H1 (cell line): Measurements from ENCODE around the gene TLE3. TPM values are rescaled to one million over a fixed set of nuclear protein-coding genes. Genes with fewer than 3 reads are reported as not detected.
A peak's percentile ranks its signal among the peaks of the same experiment; 100 is the strongest.

ENCODE experiments used
- CTCF ChIA-PET: fragments of 300-600 bp; sonication (Branson Sonifier 250); formaldehyde crosslinking; loops from one replicate; lab custom pipeline; 2021; ENCODE audit not compliant: partially characterized antibody; lab: Charles Lee
- POLR2A ChIA-PET: fragments of 300-600 bp; sonication (Branson Sonifier 250); formaldehyde crosslinking; loops from one replicate; lab custom pipeline; 2021; ENCODE audit warnings: inconsistent platforms; ENCODE audit not compliant: partially characterized antibody; lab: Charles Lee
- DNase-seq, 2 experiments: peaks; one replicate each; pipeline versions ENCODE4 v3.0.0 to v3.0.0-alpha.2; 2010 to 2022; ENCODE audit warnings: low spot score in 2 of 2, low read depth in 1 of 2, mixed read lengths in 1 of 2
- FAIRE-seq: peaks from 2 replicates; lab custom pipeline; 2011; peaks lifted over from hg19 to GRCh38; lab: Jason Lieb, UNC
- H2AFZ ChIP-seq: 2 replicates; pipeline ENCODE4 v1.8.1; 2012; ENCODE audit warnings: low read length, inconsistent platforms
- H2AK5ac ChIP-seq: 2 replicates; pipeline ENCODE4 v1.6.1; 2013; ENCODE audit warnings: low read depth, low read length
- H2BK120ac ChIP-seq: replicated peaks from 2 replicates; pipeline ENCODE3; 2013; ENCODE audit warnings: low read depth, low read length, inconsistent platforms
- H2BK12ac ChIP-seq: 2 replicates; pipeline ENCODE4 v1.6.1; 2013; ENCODE audit warnings: low read depth, low read length
- H2BK15ac ChIP-seq: 2 replicates; pipeline ENCODE4 v1.6.1; 2013; ENCODE audit warnings: low read length
- H2BK20ac ChIP-seq: 2 replicates; pipeline ENCODE4 v1.6.1; 2013; ENCODE audit warnings: low read length
- H2BK5ac ChIP-seq: 2 replicates; pipeline ENCODE4 v1.6.1; 2013; ENCODE audit warnings: low read depth, low read length
- H3K14ac ChIP-seq: 2 replicates; pipeline ENCODE4 v1.6.1; 2013; ENCODE audit warnings: inconsistent platforms; ENCODE audit not compliant: insufficient read length
- H3K18ac ChIP-seq: 2 replicates; pipeline ENCODE4 v1.6.1; 2013; ENCODE audit warnings: low read length; ENCODE audit errors: extremely low read depth
- H3K23ac ChIP-seq: 2 replicates; pipeline ENCODE4 v1.6.1; 2013; ENCODE audit warnings: inconsistent platforms; ENCODE audit not compliant: insufficient read length
- H3K23me2 ChIP-seq: 2 replicates; pipeline ENCODE4 v1.6.1; 2013; ENCODE audit warnings: low read depth, low read length
- H3K27ac ChIP-seq: 2 replicates; pipeline ENCODE4 v1.6.1; 2011; ENCODE audit warnings: low read depth, low read length, inconsistent platforms
- H3K27me3 ChIP-seq, 4 experiments: replicated peaks in 1 of 4; 1 replicate in 1 of 4; 2 replicates in 3 of 4; pipeline versions ENCODE4 v1.6.1 to v1.8.1; 2011 to 2013; ENCODE audit warnings: low read length in 3 of 4, mild to moderate bottlenecking in 3 of 4, inconsistent platforms in 2 of 4, mixed read lengths in 2 of 4, moderate library complexity in 1 of 4; ENCODE audit not compliant: control insufficient read depth in 3 of 4, insufficient read depth in 3 of 4; ENCODE audit errors: extremely low read depth in 1 of 4
- H3K36me3 ChIP-seq, 4 experiments: 2 replicates each; pipeline versions ENCODE4 v1.6.1 to v1.8.1; 2011 to 2013; ENCODE audit warnings: mild to moderate bottlenecking in 4 of 4, low read length in 3 of 4, moderate library complexity in 2 of 4, control low read depth in 1 of 4, inconsistent platforms in 1 of 4; ENCODE audit not compliant: insufficient read depth in 4 of 4, control insufficient read depth in 2 of 4
- H3K4ac ChIP-seq: replicated peaks from 2 replicates; pipeline ENCODE3; 2013; ENCODE audit warnings: low read length, low read depth, mixed read lengths, inconsistent platforms; ENCODE audit not compliant: insufficient read length
- H3K4me1 ChIP-seq, 4 experiments: replicated peaks in 1 of 4; 1 replicate in 1 of 4; 2 replicates in 3 of 4; pipeline versions ENCODE4 v1.6.1 to v1.8.1; 2011 to 2013; ENCODE audit warnings: low read length in 3 of 4, inconsistent platforms in 2 of 4, mixed read lengths in 1 of 4; ENCODE audit not compliant: insufficient read depth in 4 of 4, control insufficient read depth in 3 of 4
- H3K4me2 ChIP-seq, 2 experiments: 2 replicates each; pipeline versions ENCODE4 v1.6.1 to v1.8.1; 2011 to 2013; ENCODE audit warnings: low read depth in 2 of 2, low read length in 2 of 2, control low read depth in 1 of 2, inconsistent platforms in 1 of 2, mild to moderate bottlenecking in 1 of 2; ENCODE audit not compliant: insufficient read depth in 1 of 2
- H3K4me3 ChIP-seq, 4 experiments: fragments of 200-600, 300-600 bp in 1 of 4; sonication (generic), shearing (Covaris generic), sonication (Bioruptor Twin) in 1 of 4; 2 replicates each; pipeline versions ENCODE4 v1.5.1 to v1.8.1; 2011 to 2016; ENCODE audit warnings: low read length in 4 of 4, low read depth in 3 of 4, control low read depth in 2 of 4, inconsistent platforms in 2 of 4, mild to moderate bottlenecking in 2 of 4, mixed read lengths in 1 of 4, moderate library complexity in 1 of 4; ENCODE audit not compliant: insufficient read depth in 2 of 4; ENCODE audit errors: extremely low read depth in 1 of 4
- H3K56ac ChIP-seq: replicated peaks from 2 replicates; pipeline ENCODE3; 2013; ENCODE audit warnings: low read depth, mild to moderate bottlenecking, mixed read lengths, low read length, inconsistent platforms; ENCODE audit not compliant: insufficient read length
- H3K79me1 ChIP-seq: 2 replicates; pipeline ENCODE4 v1.6.1; 2013; ENCODE audit warnings: low read depth, low read length, control low read depth
- H3K79me2 ChIP-seq, 2 experiments: 2 replicates each; pipeline versions ENCODE4 v1.6.1 to v1.8.1; 2012 to 2013; ENCODE audit warnings: low read length in 2 of 2, mild to moderate bottlenecking in 2 of 2, inconsistent platforms in 1 of 2; ENCODE audit not compliant: insufficient read depth in 2 of 2, control insufficient read depth in 1 of 2
- H3K9ac ChIP-seq, 4 experiments: replicated peaks in 1 of 4; 1 replicate in 1 of 4; 2 replicates in 3 of 4; pipeline versions ENCODE4 v1.6.1 to v1.8.1; 2011 to 2013; ENCODE audit warnings: low read depth in 3 of 4, low read length in 3 of 4, control low read depth in 2 of 4, mild to moderate bottlenecking in 2 of 4, moderate library complexity in 2 of 4, inconsistent platforms in 1 of 4; ENCODE audit errors: extremely low read depth in 1 of 4
- H3K9me3 ChIP-seq, 2 experiments: 2 replicates each; pipeline versions ENCODE4 v1.6.1 to v1.8.1; 2012 to 2013; ENCODE audit warnings: mild to moderate bottlenecking in 2 of 2, moderate library complexity in 2 of 2, control low read depth in 1 of 2, inconsistent platforms in 1 of 2, low read depth in 1 of 2, low read length in 1 of 2, mixed read lengths in 1 of 2; ENCODE audit not compliant: insufficient read depth in 2 of 2
- H4K20me1 ChIP-seq, 2 experiments: replicated peaks in 1 of 2; 2 replicates each; pipeline versions ENCODE3 to v1.8.1; 2011 to 2013; ENCODE audit warnings: inconsistent platforms in 2 of 2, low read length in 2 of 2, mild to moderate bottlenecking in 1 of 2; ENCODE audit not compliant: insufficient read depth in 2 of 2, control insufficient read depth in 1 of 2
- H4K5ac ChIP-seq: 2 replicates; pipeline ENCODE4 v1.6.1; 2013; ENCODE audit warnings: low read length, low read depth, mixed read lengths, inconsistent platforms; ENCODE audit not compliant: insufficient read length
- H4K8ac ChIP-seq: 2 replicates; pipeline ENCODE4 v1.8.0; 2013; ENCODE audit warnings: mild to moderate bottlenecking, moderate library complexity, low read length, inconsistent platforms; ENCODE audit not compliant: insufficient read depth; ENCODE audit errors: extremely low read depth
- H4K91ac ChIP-seq: replicated peaks from 2 replicates; pipeline ENCODE3; 2013; ENCODE audit warnings: low read length, mixed read lengths, inconsistent platforms; ENCODE audit not compliant: insufficient read length
- BACH1 ChIP-seq: IDR thresholded peaks from 2 replicates; pipeline ENCODE4 v1.6.1; 2012; ENCODE audit warnings: low read length, improper control_type of control experiment
- EP300 ChIP-seq, 2 experiments: IDR thresholded peaks; 1 replicate in 1 of 2; 2 replicates in 1 of 2; pipeline ENCODE4 v1.6.1; 2011 to 2012; ENCODE audit warnings: low read depth in 2 of 2, low read length in 2 of 2, mild to moderate bottlenecking in 2 of 2, borderline replicate concordance in 1 of 2, inconsistent platforms in 1 of 2, moderate library complexity in 1 of 2
- SP4 ChIP-seq: IDR thresholded peaks from 2 replicates; pipeline ENCODE4 v1.6.1; 2012; ENCODE audit warnings: low read length, inconsistent platforms
- TBP ChIP-seq: IDR thresholded peaks from 2 replicates; pipeline ENCODE4 v1.6.1; 2011; ENCODE audit warnings: low read depth, low read length, improper control_type of control experiment
- ZNF274 ChIP-seq: IDR thresholded peaks from 2 replicates; pipeline ENCODE4 v1.7.0; 2012; ENCODE audit warnings: low read length, borderline replicate concordance; ENCODE audit errors: extremely low read depth
- WGBS, 2 experiments: shearing (Covaris generic) in 1 of 2; methylation state at CpG; one replicate each; pipeline versions ENCODE4 v1.1.6 to v1.1.7; 2013 to 2015; ENCODE audit warnings: low lambda C conversion rate in 2 of 2, mixed read lengths in 2 of 2, inconsistent platforms in 1 of 2, low coverage in 1 of 2, missing lambda C conversion rate in 1 of 2; ENCODE audit not compliant: insufficient replicate concordance in 2 of 2, insufficient coverage in 1 of 2, insufficient read length in 1 of 2; ENCODE audit errors: extremely low coverage in 1 of 2, missing lambda C conversion rate in 1 of 2; 5-methylcytosine and 5-hydroxymethylcytosine counted together
- polyA plus RNA-seq, 7 experiments: library from polyadenylated mRNA; depleted of rRNA in 3 of 7; stranded (reverse) in 5 of 7; unstranded in 2 of 7; fragments of >200 nt in 5 of 7; fragments of 200-250 nt in 2 of 7; gene quantifications; 1 replicate in 5 of 7; 2 replicates in 1 of 7; 4 replicates in 1 of 7; pipeline versions ENCODE4 v1.2.1 to v1.2.3, GENCODE V29; 2011 to 2013; ENCODE audit warnings: missing spikeins in 2 of 7, mixed read lengths in 2 of 7
- total RNA-seq: library from RNA; stranded (reverse); fragmentation: NEBNext Ultra II Directional; extraction: Animal tissue kit (Norgen Biotek cat#: 25700); gene quantifications from 2 replicates; pipeline ENCODE4 v1.2.1, GENCODE V29; 2021
- TF ChIP-seq, protein P1 (sequence below), 3 experiments: IDR thresholded peaks; 1 replicate in 2 of 3; 2 replicates in 1 of 3; pipeline versions ENCODE4 v1.5.1 to v1.6.1; 2011; ENCODE audit warnings: low read length in 3 of 3, mild to moderate bottlenecking in 3 of 3, inconsistent platforms in 2 of 3, low read depth in 1 of 3, moderate library complexity in 1 of 3; ENCODE audit not compliant: insufficient read depth in 1 of 3; ENCODE audit errors: control extremely low read depth in 1 of 3
- TF ChIP-seq, protein P2 (sequence below): IDR thresholded peaks from 2 replicates; pipeline ENCODE4 v1.6.1; 2012; ENCODE audit warnings: low read length, inconsistent platforms

TLE3 gene
- total and polyA plus RNA-seq, 2 of the 8 experiments (the other 6 are each of a cell fraction or from before 2014, with no cell fraction given): 25.1 to 61.2 TPM

DNA sequence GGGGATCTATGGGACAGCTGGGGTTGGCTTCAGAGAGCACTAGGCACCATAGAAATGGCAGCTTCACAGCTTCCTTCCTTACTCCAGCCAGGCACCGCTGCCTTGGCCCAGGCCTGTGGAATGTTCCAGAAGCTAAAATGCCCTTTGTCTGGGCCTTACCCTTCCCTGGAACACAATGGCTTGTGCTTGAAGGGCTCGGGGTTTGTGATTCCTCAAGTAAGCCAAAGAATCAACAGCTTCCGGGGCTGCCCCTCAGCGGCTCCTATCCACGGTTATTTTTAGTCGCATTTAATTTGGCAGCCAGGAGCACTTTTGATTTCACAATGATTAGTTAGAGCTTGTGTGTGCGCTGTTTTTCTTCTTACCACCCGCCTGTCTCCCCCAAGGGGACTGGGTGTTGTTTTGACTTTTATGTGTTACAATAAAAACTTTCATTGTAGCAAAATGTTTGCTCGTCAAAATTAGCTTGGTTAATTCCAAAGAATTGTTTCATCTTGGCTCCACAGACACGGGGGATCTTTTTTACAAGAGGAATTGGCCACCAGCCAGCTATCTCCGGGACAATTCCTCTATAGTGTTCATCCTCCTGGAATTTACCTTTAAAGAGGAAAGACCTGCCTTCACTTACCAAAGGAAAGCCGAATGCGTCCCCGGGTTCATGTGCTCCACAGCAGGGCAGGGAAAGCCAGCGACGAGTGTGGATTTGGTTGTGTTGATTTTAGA is 73.8 kb downstream of the TLE3 start:
- Histone ChIP-seq H2AFZ (peak overlapping the region; percentile 42; the same call in 1 of the 2 replicates), H3K4ac (no peak overlapping the region), H4K5ac (no peak overlapping the region), H2BK15ac (peak overlapping the region; percentile 100; the same call in 1 of the 2 replicates), H3K79me2 (no peaks in the 10 kb centered on the region), H4K8ac (no peak overlapping the region; the same call in 1 of the 2 replicates), H3K4me1 (peaks cover 0 to 11% (median 4%) of the 10 kb centered on the region in 4 experiments; a peak in 3 of 7 replicates), H3K36me3 (no peaks in the 10 kb centered on the region), H2BK5ac (0 out of 2 replicates have a peak overlapping the region, but pooled peaks have one; percentile 60), H2BK12ac (peak overlapping the region; percentile 92; the same call in 1 of the 2 replicates), H3K79me1 (no peaks in the 10 kb centered on the region; the same call in 1 of the 2 replicates), H3K23ac (no peak overlapping the region), H3K14ac (no peak overlapping the region), H2AK5ac (0 out of 2 replicates have a peak overlapping the region, but pooled peaks have one; percentile 33), H3K18ac (peak overlapping the region; percentile 82; the same call in 1 of the 2 replicates), H4K91ac (no peak overlapping the region), H3K4me3 (no peak overlapping the region), H3K4me2 (no peak overlapping the region), H2BK20ac (no peak overlapping the region), H3K9me3 (peaks cover 0 to 5% of the 10 kb centered on the region in 2 experiments; a peak in 1 of 4 replicates), H3K9ac (no peak overlapping the region), H4K20me1 (no peaks in the 10 kb centered on the region), H3K27me3 (no peaks in the 10 kb centered on the region; a peak in 2 of 7 replicates), H3K23me2 (no peaks in the 10 kb centered on the region; the same call in 1 of the 2 replicates), H3K56ac (no peak overlapping the region), H2BK120ac (no peak overlapping the region), H3K27ac (no peak overlapping the region)
- FAIRE-seq (no peak), DNase-seq (no peak)
- POLR2A ChIA-PET: interaction anchor here (0.6 to 2.0 kb wide), 4 partner anchors 11 to 75 kb away, joined by 3 to 6 read pairs (median 4); no protein-coding TSS in a partner anchor
- CTCF ChIA-PET: interaction anchor here (0.6 to 1.4 kb wide), 5 partner anchors 24 to 367 kb away, joined by 3 read pairs; no protein-coding TSS in a partner anchor
- WGBS, 2 experiments: 85% methylated on average over 16 of the region's 16 CpGs; no CpG with 5 or more reads in 1 of the 2 experiments
- TF ChIP-seq, protein P1, sequence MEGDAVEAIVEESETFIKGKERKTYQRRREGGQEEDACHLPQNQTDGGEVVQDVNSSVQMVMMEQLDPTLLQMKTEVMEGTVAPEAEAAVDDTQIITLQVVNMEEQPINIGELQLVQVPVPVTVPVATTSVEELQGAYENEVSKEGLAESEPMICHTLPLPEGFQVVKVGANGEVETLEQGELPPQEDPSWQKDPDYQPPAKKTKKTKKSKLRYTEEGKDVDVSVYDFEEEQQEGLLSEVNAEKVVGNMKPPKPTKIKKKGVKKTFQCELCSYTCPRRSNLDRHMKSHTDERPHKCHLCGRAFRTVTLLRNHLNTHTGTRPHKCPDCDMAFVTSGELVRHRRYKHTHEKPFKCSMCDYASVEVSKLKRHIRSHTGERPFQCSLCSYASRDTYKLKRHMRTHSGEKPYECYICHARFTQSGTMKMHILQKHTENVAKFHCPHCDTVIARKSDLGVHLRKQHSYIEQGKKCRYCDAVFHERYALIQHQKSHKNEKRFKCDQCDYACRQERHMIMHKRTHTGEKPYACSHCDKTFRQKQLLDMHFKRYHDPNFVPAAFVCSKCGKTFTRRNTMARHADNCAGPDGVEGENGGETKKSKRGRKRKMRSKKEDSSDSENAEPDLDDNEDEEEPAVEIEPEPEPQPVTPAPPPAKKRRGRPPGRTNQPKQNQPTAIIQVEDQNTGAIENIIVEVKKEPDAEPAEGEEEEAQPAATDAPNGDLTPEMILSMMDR (IDR thresholded peaks at IDR 0.05; ENCODE audit: control extremely low read depth in 1 of 3, insufficient read depth in 1 of 3, low read depth in 1 of 3, low read length in 3 of 3): no peak
- TF ChIP-seq EP300 (IDR thresholded peaks at IDR 0.05; ENCODE audit: borderline replicate concordance in 1 of 2, low read depth in 2 of 2, low read length in 2 of 2): no peak
- TF ChIP-seq BACH1: no peak
- TF ChIP-seq TBP: no peak
- TF ChIP-seq SP4: no peak
- no peak for TF ChIP-seq ZNF274
- TF ChIP-seq, protein P2, sequence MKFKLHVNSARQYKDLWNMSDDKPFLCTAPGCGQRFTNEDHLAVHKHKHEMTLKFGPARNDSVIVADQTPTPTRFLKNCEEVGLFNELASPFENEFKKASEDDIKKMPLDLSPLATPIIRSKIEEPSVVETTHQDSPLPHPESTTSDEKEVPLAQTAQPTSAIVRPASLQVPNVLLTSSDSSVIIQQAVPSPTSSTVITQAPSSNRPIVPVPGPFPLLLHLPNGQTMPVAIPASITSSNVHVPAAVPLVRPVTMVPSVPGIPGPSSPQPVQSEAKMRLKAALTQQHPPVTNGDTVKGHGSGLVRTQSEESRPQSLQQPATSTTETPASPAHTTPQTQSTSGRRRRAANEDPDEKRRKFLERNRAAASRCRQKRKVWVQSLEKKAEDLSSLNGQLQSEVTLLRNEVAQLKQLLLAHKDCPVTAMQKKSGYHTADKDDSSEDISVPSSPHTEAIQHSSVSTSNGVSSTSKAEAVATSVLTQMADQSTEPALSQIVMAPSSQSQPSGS: no peak
